ENCODE results near the gene HACL1. TPM values are rescaled to one million over a fixed set of nuclear protein-coding genes. Genes with fewer than 3 reads are reported as not detected.
"Not testable (repeated sequence)": the region's sequence is repeated elsewhere in the genome, so short reads cannot be mapped to it uniquely, and the experiment has no call there.

HACL1 gene
- total RNA-seq, 1 donor from 2014 or later: 23.7 TPM

- Mint-ChIP-seq H3K27ac (ENCODE audit: unreplicated experiment) (no peak overlapping the region), H3K4me3 (ENCODE audit: unreplicated experiment) (no peak overlapping the region), H3K36me3 (ENCODE audit: unreplicated experiment) (peaks cover 2% of the 10 kb centered on the region), H3K27me3 (ENCODE audit: unreplicated experiment) (no peaks in the 10 kb centered on the region), H3K4me1 (ENCODE audit: unreplicated experiment) (peaks cover 25% of the 10 kb centered on the region), H3K9me3 (ENCODE audit: unreplicated experiment) (no peaks in the 10 kb centered on the region)
- TF ChIP-seq CTCF (IDR thresholded peaks at IDR 0.05): no peak
- no peak for DNase-seq (ENCODE audit: extremely low spot score, unreplicated experiment)
Observed at GRCh38 chr3:15610082-15610759, 8.9 kb upstream of the HACL1 start.

GRCh38 chr3:15606434-15606891 lies 5.1 kb upstream of the HACL1 start:
- no peak for DNase-seq (ENCODE audit: extremely low spot score, unreplicated experiment)
- TF ChIP-seq CTCF (IDR thresholded peaks at IDR 0.05): no peak

GRCh38 chr3:15604584-15604983 lies 3.2 kb upstream of the HACL1 start:
- not testable (repeated sequence) for H3K36me3 Mint-ChIP-seq (ENCODE audit: unreplicated experiment); H3K4me3 Mint-ChIP-seq (ENCODE audit: unreplicated experiment)

More at GRCh38 chr3:15606434-15606891, 5.1 kb upstream of the HACL1 start:
- Mint-ChIP-seq H3K4me3 (ENCODE audit: unreplicated experiment) (no peak overlapping the region), H3K27ac (ENCODE audit: unreplicated experiment) (no peak overlapping the region), H3K36me3 (ENCODE audit: unreplicated experiment) (peaks cover 9% of the 10 kb centered on the region), H3K9me3 (ENCODE audit: unreplicated experiment) (no peaks in the 10 kb centered on the region), H3K27me3 (ENCODE audit: unreplicated experiment) (no peaks in the 10 kb centered on the region), H3K4me1 (ENCODE audit: unreplicated experiment) (peaks cover 25% of the 10 kb centered on the region)

GRCh38 chr3:15602816-15603215 lies 1.4 kb upstream of the HACL1 start:
- peak overlapping the region; percentile 100 for H3K4me3 Mint-ChIP-seq (ENCODE audit: unreplicated experiment)
- peak overlapping the region; percentile 99 for H3K27ac Mint-ChIP-seq (ENCODE audit: unreplicated experiment)
- peaks cover 20% of the 10 kb centered on the region for H3K36me3 Mint-ChIP-seq (ENCODE audit: unreplicated experiment)
- H3K4me1 Mint-ChIP-seq (ENCODE audit: unreplicated experiment): peaks cover 34% of the 10 kb centered on the region
- H3K9me3 Mint-ChIP-seq (ENCODE audit: unreplicated experiment); H3K27me3 Mint-ChIP-seq (ENCODE audit: unreplicated experiment); DNase-seq (ENCODE audit: extremely low spot score, unreplicated experiment): not testable (repeated sequence)

More at GRCh38 chr3:15604584-15604983, 3.2 kb upstream of the HACL1 start:
- not testable (repeated sequence) for H3K27me3 Mint-ChIP-seq (ENCODE audit: unreplicated experiment); H3K9me3 Mint-ChIP-seq (ENCODE audit: unreplicated experiment); DNase-seq (ENCODE audit: extremely low spot score, unreplicated experiment); H3K27ac Mint-ChIP-seq (ENCODE audit: unreplicated experiment)
- H3K4me1 Mint-ChIP-seq (ENCODE audit: unreplicated experiment): peaks cover 28% of the 10 kb centered on the region

GRCh38 chr3:15602146-15602536 lies 772 bp upstream of the HACL1 start:
- Mint-ChIP-seq H3K4me1 (ENCODE audit: unreplicated experiment) (peaks cover 34% of the 10 kb centered on the region), H3K27me3 (ENCODE audit: unreplicated experiment) (no peaks in the 10 kb centered on the region), H3K9me3 (ENCODE audit: unreplicated experiment) (no peaks in the 10 kb centered on the region), H3K4me3 (ENCODE audit: unreplicated experiment) (peak overlapping the region; percentile 100), H3K27ac (ENCODE audit: unreplicated experiment) (peak overlapping the region; percentile 99), H3K36me3 (ENCODE audit: unreplicated experiment) (peaks cover 26% of the 10 kb centered on the region)
- TF ChIP-seq CTCF (IDR thresholded peaks at IDR 0.05): no peak
- no peak for DNase-seq (ENCODE audit: extremely low spot score, unreplicated experiment)

GRCh38 chr3:15601046-15601398 lies 347 bp downstream of the HACL1 start:
- no peaks in the 10 kb centered on the region for H3K27me3 Mint-ChIP-seq (ENCODE audit: unreplicated experiment)
- no peak for DNase-seq (ENCODE audit: extremely low spot score, unreplicated experiment)
- peaks cover 33% of the 10 kb centered on the region for H3K4me1 Mint-ChIP-seq (ENCODE audit: unreplicated experiment)
- H3K27ac Mint-ChIP-seq (ENCODE audit: unreplicated experiment): peak overlapping the region; percentile 99
- H3K4me3 Mint-ChIP-seq (ENCODE audit: unreplicated experiment): peak overlapping the region; percentile 100
- H3K36me3 Mint-ChIP-seq (ENCODE audit: unreplicated experiment): peaks cover 33% of the 10 kb centered on the region
- no peak for TF ChIP-seq CTCF (IDR thresholded peaks at IDR 0.05)
- H3K9me3 Mint-ChIP-seq (ENCODE audit: unreplicated experiment): no peaks in the 10 kb centered on the region
